HepG2 (cell line): ENCODE measurements around the gene ABTB2. TPM values are rescaled to one million over a fixed set of nuclear protein-coding genes. Genes with fewer than 3 reads are reported as not detected.

ENCODE experiments used
- ARNT ChIP-seq: fragments of 450-650 bp; IDR thresholded peaks from 2 replicates; pipeline ENCODE4 v1.6.1; 2017
- CCDC6 ChIP-seq: sonication (generic); formaldehyde crosslinking; IDR thresholded peaks from 2 replicates; pipeline ENCODE4 v1.8.1; 2022; ENCODE audit warnings: mild to moderate bottlenecking, missing genetic modification reagents, moderate library complexity
- CTCF ChIP-seq: sonication (generic); formaldehyde crosslinking; IDR thresholded peaks from 2 replicates; pipeline ENCODE4 v1.5.0; 2020; ENCODE audit warnings: mild to moderate bottlenecking, missing genetic modification reagents, moderate library complexity
- ELF1 ChIP-seq: sonication (generic); formaldehyde crosslinking; IDR thresholded peaks from 2 replicates; pipeline ENCODE4 v1.4.0; 2020; ENCODE audit warnings: missing genetic modification reagents
- EP300 ChIP-seq, 3 experiments: sonication (generic) in 1 of 3; formaldehyde crosslinking in 1 of 3; IDR thresholded peaks; 2 replicates each; pipeline versions ENCODE4 v1.5.1 to v1.6.1; 2011 to 2020; ENCODE audit warnings: low read depth in 2 of 3, low read length in 2 of 3, borderline replicate concordance in 1 of 3, improper control_type of control experiment in 1 of 3, mild to moderate bottlenecking in 1 of 3, missing genetic modification reagents in 1 of 3, moderate library complexity in 1 of 3
- FOXA3 ChIP-seq: IDR thresholded peaks from 2 replicates; pipeline ENCODE4 v1.6.1; 2016; ENCODE audit warnings: missing genetic modification reagents, missing compliant biosample characterization
- HIVEP1 ChIP-seq: sonication (generic); formaldehyde crosslinking; IDR thresholded peaks from 2 replicates; pipeline ENCODE4 v1.4.0; 2020; ENCODE audit warnings: mild to moderate bottlenecking, missing genetic modification reagents
- HMG20A ChIP-seq: IDR thresholded peaks from 2 replicates; pipeline ENCODE4 v1.6.1; 2016; ENCODE audit warnings: borderline replicate concordance
- IRF1 ChIP-seq: sonication (generic); formaldehyde crosslinking; IDR thresholded peaks from 2 replicates; pipeline ENCODE4 v1.4.0; 2020; ENCODE audit warnings: low read depth, mild to moderate bottlenecking, missing genetic modification reagents
- MIER2 ChIP-seq: IDR thresholded peaks from 2 replicates; pipeline ENCODE4 v1.6.1; 2016; ENCODE audit warnings: missing biosample characterization, missing genetic modification reagents
- MYPOP ChIP-seq: sonication (generic); formaldehyde crosslinking; IDR thresholded peaks from 2 replicates; pipeline ENCODE4 v1.8.1; 2023; ENCODE audit warnings: mild to moderate bottlenecking, moderate library complexity, missing genetic modification reagents
- SALL1 ChIP-seq: sonication (generic); formaldehyde crosslinking; IDR thresholded peaks from 2 replicates; pipeline ENCODE4 v1.8.0; 2022; ENCODE audit warnings: mild to moderate bottlenecking, missing genetic modification reagents
- SP5 ChIP-seq: IDR thresholded peaks from 2 replicates; pipeline ENCODE4 v1.6.1; 2016; ENCODE audit warnings: low read depth, borderline replicate concordance
- TFDP1 ChIP-seq: IDR thresholded peaks from 2 replicates; pipeline ENCODE4 v1.6.1; 2016; ENCODE audit warnings: missing compliant biosample characterization, missing genetic modification reagents, borderline replicate concordance
- TSC22D2 ChIP-seq: sonication (generic); formaldehyde crosslinking; IDR thresholded peaks from 2 replicates; pipeline ENCODE4 v1.5.1; 2020; ENCODE audit warnings: missing genetic modification reagents, mild to moderate bottlenecking, borderline replicate concordance
- ZBTB34 ChIP-seq: sonication (generic); formaldehyde crosslinking; IDR thresholded peaks from 2 replicates; pipeline ENCODE4 v1.8.0; 2022; ENCODE audit warnings: mild to moderate bottlenecking, missing genetic modification reagents
- ZFP82 ChIP-seq: sonication (generic); formaldehyde crosslinking; IDR thresholded peaks from 2 replicates; pipeline ENCODE4 v1.5.1; 2020; ENCODE audit warnings: mild to moderate bottlenecking, missing genetic modification reagents, borderline replicate concordance
- ZNF256 ChIP-seq: sonication (generic); formaldehyde crosslinking; conservative IDR thresholded peaks from 2 replicates; pipeline ENCODE4 v1.4.0; 2020; ENCODE audit warnings: missing genetic modification reagents
- ZNF512 ChIP-seq: sonication (generic); formaldehyde crosslinking; IDR thresholded peaks from 2 replicates; pipeline ENCODE4 v1.4.0; 2020; ENCODE audit warnings: mild to moderate bottlenecking, missing genetic modification reagents
- ZNF607 ChIP-seq: sonication (generic); formaldehyde crosslinking; IDR thresholded peaks from 2 replicates; pipeline ENCODE4 v1.5.1; 2020; ENCODE audit warnings: missing genetic modification reagents, mild to moderate bottlenecking, borderline replicate concordance
- ZNF629 ChIP-seq: sonication (generic); formaldehyde crosslinking; conservative IDR thresholded peaks from 2 replicates; pipeline ENCODE4 v1.5.0; 2020; ENCODE audit warnings: missing genetic modification reagents
- polyA plus RNA-seq, 8 experiments: library from polyadenylated mRNA; depleted of rRNA in 3 of 8; stranded (reverse) in 7 of 8; unstranded in 1 of 8; fragments of >200 nt; fragmentation: Illumina TruSeq in 4 of 8; extraction: Trizol in 4 of 8; gene quantifications; 2 replicates each; pipeline versions ENCODE4 v1.2.1 to v1.2.3, GENCODE V29; 2011 to 2016; ENCODE audit warnings: low read depth in 4 of 8, missing spikeins in 1 of 8, mixed read lengths in 1 of 8; ENCODE audit not compliant: insufficient read depth in 1 of 8
- total RNA-seq, 5 experiments: library from RNA; depleted of rRNA; stranded (reverse); fragments of >200 nt; fragmentation: Illumina TruSeq; extraction: Trizol; gene quantifications; 2 replicates each; pipeline ENCODE4 v1.2.3, GENCODE V29; 2016; ENCODE audit warnings: low read depth in 1 of 5

The ABTB2 gene
- total and polyA plus RNA-seq, 2 of the 13 experiments (the other 11 are each of a cell fraction or from before 2014, with no cell fraction given), result 5.1 to 15.4 TPM

- TF ChIP-seq ZBTB34 (CRISPR knock-in tag), result peak; percentile 22; the same call in 1 of the 2 replicates
- 0 out of 2 replicates have a peak, but pooled peaks have one; percentile 41 for TF ChIP-seq SP5 (CRISPR knock-in tag)
- TF ChIP-seq MIER2 (CRISPR knock-in tag), result peak; percentile 70
- TF ChIP-seq TFDP1 (CRISPR knock-in tag), result peak; percentile 37; the same call in 1 of the 2 replicates
- peak; percentile 40 for TF ChIP-seq FOXA3 (CRISPR knock-in tag)
- peak; percentile 25; the same call in 1 of the 2 replicates for TF ChIP-seq ELF1 (CRISPR knock-in tag)
- no peak for TF ChIP-seq ZFP82 (CRISPR knock-in tag)
- peak; percentile 65; the same call in 1 of the 2 replicates for TF ChIP-seq ZNF607 (CRISPR knock-in tag)
- peak; percentile 62 for TF ChIP-seq HIVEP1 (CRISPR knock-in tag)
- TF ChIP-seq ZNF629 (CRISPR knock-in tag), result 0 out of 2 replicates have a peak, but pooled peaks have one; percentile 12
- TF ChIP-seq IRF1 (CRISPR knock-in tag), result no peak
- TF ChIP-seq EP300 (IDR thresholded peaks at IDR 0.05; ENCODE audit: low read depth in 2 of 2, low read length in 2 of 2), result 0 out of 4 replicates have a peak, but pooled peaks of 1 of the 2 experiments have one; percentile 19
- TF ChIP-seq EP300 (CRISPR knock-in tag; IDR thresholded peaks at IDR 0.05; ENCODE audit: borderline replicate concordance), result no peak
- no peak for TF ChIP-seq ARNT
- TF ChIP-seq TSC22D2, result no peak
- TF ChIP-seq CCDC6 (CRISPR knock-in tag), result peak; percentile 47; the same call in 1 of the 2 replicates
- TF ChIP-seq HMG20A (CRISPR knock-in tag), result no peak
- TF ChIP-seq ZNF256 (CRISPR knock-in tag), result no peak
- peak; percentile 95 for TF ChIP-seq MYPOP (CRISPR knock-in tag)
- TF ChIP-seq SALL1 (CRISPR knock-in tag), result peak; percentile 71
- 0 out of 2 replicates have a peak, but pooled peaks have one; percentile 49 for TF ChIP-seq ZNF512
- TF ChIP-seq CTCF, result peak; percentile 99
Measured at GRCh38 chr11:34174412-34175041, 183.3 kb downstream of the ABTB2 start (continued).
